ENCODE measurements around the gene HES7. TPM values are rescaled to one million over a fixed set of nuclear protein-coding genes. Genes with fewer than 3 reads are reported as not detected.
A peak's percentile ranks its signal among the peaks of the same experiment; 100 is the strongest.

The HES7 gene
- total RNA-seq, 1 donor from 2014 or later, result 1.3 TPM

- TF ChIP-seq CTCF (IDR thresholded peaks at IDR 0.05; ENCODE audit: insufficient read depth, low read length, severe bottlenecking), result no peak
- H3K4me3 ChIP-seq (ENCODE audit: low read depth, low read length), result no peak overlapping the region
- no peak for DNase-seq (ENCODE audit: low read depth)
- no peak for FAIRE-seq
- no peaks in the 10 kb centered on the region for H3K27me3 ChIP-seq (ENCODE audit: control insufficient read depth, insufficient read depth, low read length)
- peaks cover 59% of the 10 kb centered on the region for H3K36me3 ChIP-seq (ENCODE audit: control insufficient read depth, insufficient read depth, low read length)
Observed at GRCh38 chr17:8142158-8142886, 18.4 kb upstream of the HES7 start.

- TF ChIP-seq CTCF (IDR thresholded peaks at IDR 0.05; ENCODE audit: insufficient read depth, low read length, severe bottlenecking), result no peak
- peaks cover 53% of the 10 kb centered on the region for H3K36me3 ChIP-seq (ENCODE audit: control insufficient read depth, insufficient read depth, low read length)
- H3K4me3 ChIP-seq (ENCODE audit: low read depth, low read length), result no peak overlapping the region
- FAIRE-seq (no peak), DNase-seq (ENCODE audit: low read depth) (no peak)
- no peaks in the 10 kb centered on the region for H3K27me3 ChIP-seq (ENCODE audit: control insufficient read depth, insufficient read depth, low read length)
Observed at GRCh38 chr17:8141741-8142140, 17.8 kb upstream of the HES7 start.

GRCh38 chr17:8141045-8141444 lies 17.1 kb upstream of the HES7 start:
- FAIRE-seq (no peak), DNase-seq (ENCODE audit: low read depth) (no peak)
- H3K27me3 ChIP-seq (ENCODE audit: control insufficient read depth, insufficient read depth, low read length), result no peaks in the 10 kb centered on the region
- peaks cover 46% of the 10 kb centered on the region for H3K36me3 ChIP-seq (ENCODE audit: control insufficient read depth, insufficient read depth, low read length)
- H3K4me3 ChIP-seq (ENCODE audit: low read depth, low read length), result no peak overlapping the region
- no peak for TF ChIP-seq CTCF (IDR thresholded peaks at IDR 0.05; ENCODE audit: insufficient read depth, low read length, severe bottlenecking)

- no peak for FAIRE-seq
- DNase-seq (ENCODE audit: low read depth), result no peak
- H3K4me3 ChIP-seq (ENCODE audit: low read depth, low read length), result no peak overlapping the region
- H3K36me3 ChIP-seq (ENCODE audit: control insufficient read depth, insufficient read depth, low read length), result peaks cover 40% of the 10 kb centered on the region
- no peaks in the 10 kb centered on the region for H3K27me3 ChIP-seq (ENCODE audit: control insufficient read depth, insufficient read depth, low read length)
- TF ChIP-seq CTCF (IDR thresholded peaks at IDR 0.05; ENCODE audit: insufficient read depth, low read length, severe bottlenecking), result no peak
Observed at GRCh38 chr17:8140065-8141029, 16.4 kb upstream of the HES7 start.

GRCh38 chr17:8138672-8139371 lies 14.9 kb upstream of the HES7 start:
- no peaks in the 10 kb centered on the region for H3K27me3 ChIP-seq (ENCODE audit: control insufficient read depth, insufficient read depth, low read length)
- FAIRE-seq (no peak), DNase-seq (ENCODE audit: low read depth) (peak; percentile 95)
- TF ChIP-seq CTCF (IDR thresholded peaks at IDR 0.05; ENCODE audit: insufficient read depth, low read length, severe bottlenecking), result peak; percentile 87
- peak overlapping the region; percentile 14 for H3K4me3 ChIP-seq (ENCODE audit: low read depth, low read length)
- peaks cover 29% of the 10 kb centered on the region for H3K36me3 ChIP-seq (ENCODE audit: control insufficient read depth, insufficient read depth, low read length)
